BLaER1 treated with 17β-estradiol and CSF1 and Interleukin-3, amounts not matched to agents 10 nM and 100 nM (cell line): ENCODE measurements around the gene KHSRP.

Source experiments
- H3K27ac ChIP-seq, 11 experiments: shearing (Covaris generic); formaldehyde crosslinking; 2 replicates each; pipeline ENCODE4 v1.8.1; 2022
- H3K27me3 ChIP-seq, 11 experiments: shearing (Covaris generic); formaldehyde crosslinking; 2 replicates each; pipeline ENCODE4 v1.8.1; 2022
- H3K36me3 ChIP-seq, 11 experiments: shearing (Covaris generic); formaldehyde crosslinking; 2 replicates each; pipeline ENCODE4 v1.8.1; 2022
- H3K4me1 ChIP-seq, 10 experiments: shearing (Covaris generic); formaldehyde crosslinking; 2 replicates each; pipeline ENCODE4 v1.8.1; 2022
- H3K4me2 ChIP-seq, 11 experiments: shearing (Covaris generic); formaldehyde crosslinking; 2 replicates each; pipeline ENCODE4 v1.8.1; 2022
- H3K4me3 ChIP-seq, 10 experiments: shearing (Covaris generic); formaldehyde crosslinking; 2 replicates each; pipeline ENCODE4 v1.8.1; 2022
- H3K9ac ChIP-seq, 11 experiments: shearing (Covaris generic); formaldehyde crosslinking; 2 replicates each; pipeline ENCODE4 v1.8.1; 2022
- H3K9me3 ChIP-seq, 11 experiments: shearing (Covaris generic); formaldehyde crosslinking; replicated peaks in 1 of 11; 2 replicates each; pipeline ENCODE4 v1.8.1; 2022
- H4K20me1 ChIP-seq, 11 experiments: shearing (Covaris generic); formaldehyde crosslinking; 2 replicates each; pipeline ENCODE4 v1.8.1; 2022
- Cebpa-rat ChIP-seq, 11 experiments: shearing (Covaris generic); IDR thresholded peaks; 2 replicates each; pipeline ENCODE4 v1.8.1; 2022

The KHSRP gene

GRCh38 chr19:6424195-6424938, at the start of gene KHSRP:
KHSRP (minus strand) TSS chr19:6424811; CDS start chr19:6424701, 110 bp downstream.
- no peak for TF ChIP-seq Cebpa-rat (IDR thresholded peaks at IDR 0.05)
- Histone ChIP-seq H3K36me3 (peaks cover 32 to 40% (median 39%) of the 10 kb centered on the region in 11 experiments), H3K27ac (peak within 1 kb of the TSS; percentile 79 to 95 (median 91)), H3K9ac (peak within 1 kb of the TSS; percentile 91 to 98 (median 94)), H3K9me3 (peaks cover 0 to 9% (median 0%) of the 10 kb centered on the region in 11 experiments; a peak in 9 of 22 replicates), H4K20me1 (peaks cover 47 to 49% (median 48%) of the 10 kb centered on the region in 11 experiments), H3K27me3 (no peaks in the 10 kb centered on the region), H3K4me1 (peaks cover 22 to 38% (median 24%) of the 10 kb centered on the region in 10 experiments), H3K4me3 (peak within 1 kb of the TSS; percentile 92 to 100 (median 98)), H3K4me2 (peak within 1 kb of the TSS; percentile 86 to 98 (median 93))

DNA sequence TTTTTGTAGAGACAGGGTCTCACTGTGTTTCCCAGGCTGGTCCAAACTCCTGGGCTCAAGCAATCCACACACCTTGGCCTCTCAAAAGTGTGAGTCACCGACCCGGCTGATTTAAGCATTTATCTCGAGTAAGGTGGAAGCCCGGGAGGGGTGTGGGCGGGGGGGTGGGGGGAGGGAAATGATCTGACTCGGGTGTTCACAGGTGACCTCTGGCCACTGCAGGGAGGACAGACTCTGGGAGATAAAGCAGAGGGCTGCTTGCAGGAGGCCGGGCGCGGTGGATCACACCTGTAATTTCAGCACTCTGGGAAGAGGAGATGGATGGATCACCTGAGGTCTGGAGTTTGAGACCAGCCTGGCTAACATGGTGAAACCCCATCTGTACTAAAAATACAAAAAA, 49.0 kb upstream of the KHSRP start:
- Histone ChIP-seq H3K4me1 (0 out of 20 replicates have a peak, but pooled peaks cover 0 to under 1% (median 0%) of the 10 kb centered on the region in 10 experiments), H4K20me1 (peaks cover 0 to 11% (median 0%) of the 10 kb centered on the region in 11 experiments; a peak in 1 of 22 replicates), H3K4me3 (no peak overlapping the region), H3K4me2 (no peak overlapping the region), H3K27ac (no peak overlapping the region), H3K9ac (no peak overlapping the region), H3K9me3 (peaks cover 0 to 12% (median 4%) of the 10 kb centered on the region in 11 experiments; a peak in 9 of 22 replicates), H3K36me3 (peaks cover 17 to 89% (median 26%) of the 10 kb centered on the region in 11 experiments; a peak in 19 of 22 replicates), H3K27me3 (no peaks in the 10 kb centered on the region)
- no peak for TF ChIP-seq Cebpa-rat (IDR thresholded peaks at IDR 0.05)

DNA sequence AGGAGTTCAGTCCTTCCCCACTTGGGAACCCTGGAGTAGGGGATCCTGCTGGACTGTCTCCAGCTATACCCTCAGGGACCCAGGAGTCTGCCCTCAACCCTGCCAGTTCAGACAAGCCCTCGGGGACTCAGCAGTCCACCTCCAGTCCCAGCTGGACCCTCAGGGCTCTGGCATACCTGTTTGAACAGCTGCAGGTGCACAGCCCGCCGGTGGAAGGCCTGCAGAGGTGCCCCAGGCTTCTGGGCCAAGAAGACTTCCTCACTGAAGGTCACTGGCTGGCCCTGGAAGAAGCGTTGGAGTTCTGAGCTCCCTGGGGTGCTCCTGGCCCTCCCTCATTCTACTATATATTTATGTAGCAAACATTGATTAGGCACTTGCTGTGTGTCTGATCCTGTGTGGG, 48.1 kb upstream of the KHSRP start:
- H3K27me3 ChIP-seq = no peaks in the 10 kb centered on the region
- no peak overlapping the region for H3K9ac ChIP-seq
- H3K4me2 ChIP-seq = no peak overlapping the region
- peaks cover 0 to 12% (median 4%) of the 10 kb centered on the region in 11 experiments; a peak in 9 of 22 replicates for H3K9me3 ChIP-seq
- no peak overlapping the region for H3K27ac ChIP-seq
- peaks cover 17 to 81% (median 26%) of the 10 kb centered on the region in 11 experiments; a peak in 19 of 22 replicates for H3K36me3 ChIP-seq
- no peak for TF ChIP-seq Cebpa-rat (IDR thresholded peaks at IDR 0.05)
- no peak overlapping the region for H3K4me3 ChIP-seq
- H4K20me1 ChIP-seq = peaks cover 0 to 11% (median 0%) of the 10 kb centered on the region in 11 experiments; a peak in 1 of 22 replicates
- H3K4me1 ChIP-seq = peaks cover 0 to 8% (median 0%) of the 10 kb centered on the region in 10 experiments; a peak in 1 of 20 replicates

- Histone ChIP-seq H3K4me2 (no peak overlapping the region), H3K9me3 (peaks cover 0 to under 1% (median 0%) of the 10 kb centered on the region in 11 experiments; a peak in 2 of 22 replicates), H3K27ac (no peak overlapping the region), H3K27me3 (no peaks in the 10 kb centered on the region), H3K4me3 (no peak overlapping the region), H3K4me1 (peaks cover 0 to 8% (median 0%) of the 10 kb centered on the region in 10 experiments; a peak in 1 of 20 replicates), H4K20me1 (peaks cover 0 to 16% (median 0%) of the 10 kb centered on the region in 11 experiments; a peak in 1 of 22 replicates), H3K9ac (no peak overlapping the region), H3K36me3 (peaks cover 6 to 71% (median 14%) of the 10 kb centered on the region in 11 experiments; a peak in 16 of 22 replicates)
- no peak for TF ChIP-seq Cebpa-rat (IDR thresholded peaks at IDR 0.05)
Observed at GRCh38 chr19:6471076-6471475, 46.5 kb upstream of the KHSRP start.

DNA sequence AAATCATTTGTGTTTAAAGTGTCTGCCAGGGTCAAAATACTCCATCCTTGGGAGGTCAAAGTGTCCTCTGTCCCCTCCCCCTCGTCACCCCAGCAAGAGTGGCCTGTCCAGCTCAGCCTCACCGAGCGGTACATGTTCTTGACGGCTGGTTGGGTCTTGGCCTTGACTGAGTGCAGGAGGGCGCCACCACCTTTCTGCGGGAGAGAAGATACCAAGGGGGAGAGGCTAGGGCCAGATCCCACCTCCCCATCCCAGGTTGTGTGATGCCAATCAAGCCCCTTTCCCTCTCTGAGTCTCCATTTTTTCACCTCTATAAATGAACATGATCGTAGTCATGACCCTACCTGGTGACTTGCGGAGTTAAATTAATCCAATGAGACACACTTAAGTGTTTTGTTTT, 45.6 kb upstream of the KHSRP start:
- no peaks in the 10 kb centered on the region for H3K27me3 ChIP-seq
- H3K4me2 ChIP-seq = no peak overlapping the region
- H3K4me3 ChIP-seq = no peak overlapping the region
- peaks cover under 1 to 62% (median 6%) of the 10 kb centered on the region in 11 experiments; a peak in 15 of 22 replicates for H3K36me3 ChIP-seq
- no peaks in the 10 kb centered on the region for H3K9me3 ChIP-seq
- TF ChIP-seq Cebpa-rat (IDR thresholded peaks at IDR 0.05) = no peak
- H3K4me1 ChIP-seq = peaks cover 0 to 8% (median 0%) of the 10 kb centered on the region in 10 experiments; a peak in 1 of 20 replicates
- 0 out of 22 replicates have a peak, but pooled peaks cover 0 to 12% (median 0%) of the 10 kb centered on the region in 11 experiments for H4K20me1 ChIP-seq
- no peak overlapping the region for H3K27ac ChIP-seq
- H3K9ac ChIP-seq = no peak overlapping the region

- H3K9ac ChIP-seq = no peak overlapping the region
- H4K20me1 ChIP-seq = 0 out of 22 replicates have a peak, but pooled peaks cover 0 to 12% (median 0%) of the 10 kb centered on the region in 11 experiments
- H3K27me3 ChIP-seq = no peaks in the 10 kb centered on the region
- H3K4me3 ChIP-seq = no peak overlapping the region
- peaks cover 0 to 42% (median 4%) of the 10 kb centered on the region in 11 experiments; a peak in 10 of 22 replicates for H3K36me3 ChIP-seq
- no peak overlapping the region for H3K4me2 ChIP-seq
- no peaks in the 10 kb centered on the region for H3K9me3 ChIP-seq
- H3K27ac ChIP-seq = no peak overlapping the region
- peaks cover 0 to 8% (median 0%) of the 10 kb centered on the region in 10 experiments; a peak in 1 of 20 replicates for H3K4me1 ChIP-seq
- TF ChIP-seq Cebpa-rat (IDR thresholded peaks at IDR 0.05) = no peak
Observed at GRCh38 chr19:6467384-6467783, 42.8 kb upstream of the KHSRP start.

DNA sequence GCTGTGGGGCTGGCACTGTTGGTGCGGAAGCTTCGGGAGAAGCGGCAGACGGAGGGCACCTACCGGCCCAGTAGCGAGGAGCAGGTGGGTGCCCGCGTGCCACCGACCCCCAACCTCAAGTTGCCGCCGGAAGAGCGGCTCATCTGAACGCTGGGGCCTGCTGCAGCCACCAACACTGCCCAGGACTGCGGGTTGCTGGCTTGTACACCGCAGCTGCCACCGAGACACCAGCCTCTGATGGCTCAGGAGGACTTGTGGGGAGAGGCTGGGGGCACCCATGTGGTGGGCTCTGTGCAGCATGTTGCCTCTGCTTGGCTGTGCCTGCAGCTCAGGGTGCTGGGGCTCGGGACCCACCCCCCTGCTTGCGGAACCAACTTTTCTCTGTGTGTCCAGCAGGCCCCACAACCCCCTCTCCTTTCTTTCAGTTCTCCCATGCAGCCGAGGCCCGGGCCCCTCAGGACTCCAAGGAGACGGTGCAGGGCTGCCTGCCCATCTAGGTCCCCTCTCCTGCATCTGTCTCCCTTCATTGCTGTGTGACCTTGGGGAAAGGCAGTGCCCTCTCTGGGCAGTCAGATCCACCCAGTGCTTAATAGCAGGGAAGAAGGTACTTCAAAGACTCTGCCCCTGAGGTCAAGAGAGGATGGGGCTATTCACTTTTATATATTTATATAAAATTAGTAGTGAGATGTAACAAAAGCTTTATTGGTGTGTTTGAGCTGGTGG, 42.1 kb upstream of the KHSRP start:
- Histone ChIP-seq H3K4me2 (no peak overlapping the region), H3K9ac (no peak overlapping the region), H3K36me3 (peaks cover 0 to 40% (median 4%) of the 10 kb centered on the region in 11 experiments; a peak in 10 of 22 replicates), H3K4me3 (no peak overlapping the region), H3K27ac (no peak overlapping the region), H3K4me1 (peaks cover 0 to 8% (median 0%) of the 10 kb centered on the region in 10 experiments; a peak in 1 of 20 replicates), H4K20me1 (0 out of 22 replicates have a peak, but pooled peaks cover 0 to 12% (median 0%) of the 10 kb centered on the region in 11 experiments), H3K9me3 (no peaks in the 10 kb centered on the region), H3K27me3 (no peaks in the 10 kb centered on the region)
- TF ChIP-seq Cebpa-rat (IDR thresholded peaks at IDR 0.05) = no peak

DNA sequence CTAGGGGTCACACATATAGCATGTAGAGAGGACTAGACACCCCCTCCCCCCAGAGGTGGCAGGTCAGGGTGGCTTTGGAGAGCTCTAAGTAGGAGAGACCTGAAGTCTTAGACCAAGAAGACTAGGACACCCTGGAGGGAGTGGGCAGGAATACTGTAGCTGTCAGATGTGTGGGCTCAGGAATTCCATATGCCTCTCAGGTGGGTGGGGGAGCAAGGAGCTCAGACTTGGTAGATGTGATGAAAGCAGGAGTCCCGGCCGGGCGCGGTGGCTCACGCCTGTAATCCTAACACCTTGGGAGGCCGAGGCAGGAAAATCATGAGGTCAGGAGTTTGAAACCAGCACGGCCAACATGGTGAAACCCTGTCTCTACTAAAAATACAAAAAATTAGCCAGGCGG, 41.1 kb upstream of the KHSRP start:
- Histone ChIP-seq H3K27ac (no peak overlapping the region), H3K4me1 (peaks cover 0 to 11% (median 2%) of the 10 kb centered on the region in 10 experiments; a peak in 9 of 20 replicates), H3K4me3 (no peak overlapping the region), H3K9me3 (no peaks in the 10 kb centered on the region), H3K27me3 (no peaks in the 10 kb centered on the region), H3K36me3 (peaks cover 0 to 32% (median 4%) of the 10 kb centered on the region in 11 experiments; a peak in 8 of 22 replicates), H4K20me1 (0 out of 22 replicates have a peak, but pooled peaks cover 0 to 12% (median 0%) of the 10 kb centered on the region in 11 experiments), H3K9ac (no peak overlapping the region), H3K4me2 (no peak overlapping the region)
- TF ChIP-seq Cebpa-rat (IDR thresholded peaks at IDR 0.05) = no peak
